Nephron (organoid): Measurements from ENCODE around the gene IRF5.

ENCODE experiments used
- H3K27ac Mint-ChIP-seq, 3 experiments: 2 replicates each; pipeline ENCODE4 v1.8.0; 2020; ENCODE audit warnings: mixed read lengths in 3 of 3, mild to moderate bottlenecking in 2 of 3, moderate library complexity in 1 of 3
- H3K27me3 Mint-ChIP-seq: 2 replicates; pipeline ENCODE4 v1.8.0; 2021; ENCODE audit warnings: low read depth, mild to moderate bottlenecking, moderate library complexity, mixed read lengths
- H3K36me3 Mint-ChIP-seq: 2 replicates; pipeline ENCODE4 v1.8.0; 2020; ENCODE audit warnings: low read depth, mixed read lengths
- H3K4me1 Mint-ChIP-seq: 2 replicates; pipeline ENCODE4 v1.8.0; 2020; ENCODE audit warnings: mixed read lengths
- H3K4me3 Mint-ChIP-seq, 3 experiments: 2 replicates each; pipeline ENCODE4 v1.8.0; 2020; ENCODE audit warnings: mild to moderate bottlenecking in 3 of 3, mixed read lengths in 3 of 3, moderate library complexity in 2 of 3
- H3K9me3 Mint-ChIP-seq: 2 replicates; pipeline ENCODE4 v1.8.0; 2020; ENCODE audit warnings: mixed read lengths
- CTCF ChIP-seq, 3 experiments: fragments of 200-600 bp; sonication (generic); IDR thresholded peaks; one replicate each; pipeline ENCODE4 v1.5.0; 2021; ENCODE audit warnings: antibody characterized with exemption in 3 of 3; ENCODE audit not compliant: unreplicated experiment in 3 of 3

The IRF5 gene

GRCh38 chr7:128904381-128905197 is 33.1 kb upstream of the IRF5 start:
- H3K9me3 Mint-ChIP-seq: peaks cover 11% of the 10 kb centered on the region
- H3K27me3 Mint-ChIP-seq: peaks cover 19% of the 10 kb centered on the region
- peak; percentile 37 to 58 (median 52) for TF ChIP-seq CTCF (IDR thresholded peaks at IDR 0.05; ENCODE audit: unreplicated experiment in 3 of 3)
- peak overlapping the region in 1 of 3 experiments; percentile 64 for H3K27ac Mint-ChIP-seq
- H3K36me3 Mint-ChIP-seq: peaks cover 60% of the 10 kb centered on the region
- H3K4me3 Mint-ChIP-seq: no peak overlapping the region
- peaks cover 12% of the 10 kb centered on the region for H3K4me1 Mint-ChIP-seq

- peak overlapping the region in 1 of 3 experiments; percentile 22 for H3K4me3 Mint-ChIP-seq
- H3K27me3 Mint-ChIP-seq: peaks cover 23% of the 10 kb centered on the region
- no peak for TF ChIP-seq CTCF (IDR thresholded peaks at IDR 0.05; ENCODE audit: unreplicated experiment in 3 of 3)
- peaks cover 44% of the 10 kb centered on the region for H3K36me3 Mint-ChIP-seq
- peaks cover 5% of the 10 kb centered on the region for H3K9me3 Mint-ChIP-seq
- peaks cover 22% of the 10 kb centered on the region for H3K4me1 Mint-ChIP-seq
- no peak overlapping the region for H3K27ac Mint-ChIP-seq
These were observed 31.5 kb upstream of the IRF5 start for GRCh38 chr7:128906001-128906765.

- Mint-ChIP-seq H3K4me1 (peaks cover 30% of the 10 kb centered on the region), H3K4me3 (no peak overlapping the region), H3K27ac (no peak overlapping the region), H3K36me3 (peaks cover 36% of the 10 kb centered on the region), H3K27me3 (peaks cover 31% of the 10 kb centered on the region), H3K9me3 (no peaks in the 10 kb centered on the region)
- TF ChIP-seq CTCF (IDR thresholded peaks at IDR 0.05; ENCODE audit: unreplicated experiment in 3 of 3): no peak
These were observed 30.8 kb upstream of the IRF5 start for GRCh38 chr7:128906766-128907559.

- peak overlapping the region; percentile 86 to 98 (median 91) for H3K27ac Mint-ChIP-seq
- H3K4me1 Mint-ChIP-seq: peaks cover 33% of the 10 kb centered on the region
- H3K27me3 Mint-ChIP-seq: peaks cover 37% of the 10 kb centered on the region
- peaks cover 23% of the 10 kb centered on the region for H3K36me3 Mint-ChIP-seq
- peak overlapping the region; percentile 89 to 91 (median 91) for H3K4me3 Mint-ChIP-seq
- H3K9me3 Mint-ChIP-seq: no peaks in the 10 kb centered on the region
- no peak for TF ChIP-seq CTCF (IDR thresholded peaks at IDR 0.05; ENCODE audit: unreplicated experiment in 3 of 3)
These were observed 28.7 kb upstream of the IRF5 start for GRCh38 chr7:128908750-128909624.
